Fibroblast of lung (primary cell): ENCODE data around the gene PTP4A2. TPM values are rescaled to one million over a fixed set of nuclear protein-coding genes. Genes with fewer than 3 reads are reported as not detected.
"Not testable (repeated sequence)": the region's sequence is repeated elsewhere in the genome, so short reads cannot be mapped to it uniquely, and the experiment has no call there.

ENCODE experiments used
- DNase-seq, 2 donors: peaks; one replicate each; pipeline versions ENCODE4 v3.0.0 to v3.0.0-alpha.2; 2010; ENCODE audit warnings: low read depth in 2 of 2
- H2AFZ ChIP-seq: 2 replicates; pipeline ENCODE4 v1.5.1; 2012; ENCODE audit warnings: low read length, control low read depth, inconsistent platforms
- H3K27ac ChIP-seq: 2 replicates; pipeline ENCODE4 v1.5.1; 2011; ENCODE audit warnings: low read length, control low read depth; ENCODE audit not compliant: insufficient read depth
- H3K27me3 ChIP-seq: 2 replicates; pipeline ENCODE4 v1.5.1; 2011; ENCODE audit warnings: mild to moderate bottlenecking, low read length; ENCODE audit not compliant: control insufficient read depth, insufficient read depth
- H3K36me3 ChIP-seq: 2 replicates; pipeline ENCODE4 v1.5.1; 2011; ENCODE audit warnings: low read length; ENCODE audit not compliant: control insufficient read depth, insufficient read depth
- H3K4me1 ChIP-seq: 2 replicates; pipeline ENCODE4 v1.5.1; 2011; ENCODE audit warnings: low read length; ENCODE audit not compliant: control insufficient read depth, insufficient read depth; ENCODE audit errors: extremely low read depth
- H3K4me2 ChIP-seq: 2 replicates; pipeline ENCODE4 v1.5.1; 2011; ENCODE audit warnings: low read length, control low read depth; ENCODE audit not compliant: insufficient read depth; ENCODE audit errors: extremely low read depth
- H3K4me3 ChIP-seq, 4 experiments: fragments of 200-600 bp in 1 of 4; sonication (generic) in 1 of 4; replicated peaks in 1 of 4; 2 replicates each; pipeline ENCODE4 v1.5.1; 2011 to 2016; ENCODE audit warnings: low read length in 4 of 4, low read depth in 3 of 4, mild to moderate bottlenecking in 3 of 4, control low read depth in 2 of 4, inconsistent platforms in 1 of 4, mixed read lengths in 1 of 4; ENCODE audit not compliant: insufficient read depth in 1 of 4; ENCODE audit errors: control extremely low read depth in 1 of 4
- H3K79me2 ChIP-seq: 2 replicates; pipeline ENCODE4 v1.5.1; 2012; ENCODE audit warnings: mild to moderate bottlenecking, low read length, inconsistent platforms; ENCODE audit not compliant: control insufficient read depth, insufficient read depth
- H3K9ac ChIP-seq: 2 replicates; pipeline ENCODE4 v1.5.1; 2011; ENCODE audit warnings: mild to moderate bottlenecking, low read length, control low read depth; ENCODE audit not compliant: insufficient read depth
- H3K9me3 ChIP-seq: 2 replicates; pipeline ENCODE4 v1.5.1; 2012; ENCODE audit warnings: low read depth, low read length; ENCODE audit not compliant: control insufficient read depth, insufficient read depth
- H4K20me1 ChIP-seq: 2 replicates; pipeline ENCODE4 v1.5.1; 2011; ENCODE audit warnings: low read length; ENCODE audit not compliant: control insufficient read depth, insufficient read depth; ENCODE audit errors: extremely low read depth
- EZH2 ChIP-seq: IDR thresholded peaks from 2 replicates; pipeline ENCODE4 v1.5.1; 2012; ENCODE audit warnings: low read length, control low read depth, mild to moderate bottlenecking; ENCODE audit errors: missing control alignments
- polyA plus RNA-seq, 2 donors: library from polyadenylated mRNA; depleted of rRNA in 1 of 2; stranded (reverse) in 1 of 2; unstranded in 1 of 2; fragments of >200 nt; gene quantifications; 2 replicates each; pipeline ENCODE4 v1.2.1, GENCODE V29; 2011 to 2012; ENCODE audit warnings: missing spikeins in 1 of 2
- total RNA-seq: library from RNA; depleted of rRNA; stranded (reverse); fragments of >200 nt; gene quantifications from 2 replicates; pipeline ENCODE4 v1.2.1, GENCODE V29; 2014
- TF ChIP-seq, protein P1 (sequence below), 2 donors: IDR thresholded peaks in 1 of 2; conservative IDR thresholded peaks in 1 of 2; 1 replicate in 1 of 2; 2 replicates in 1 of 2; pipeline ENCODE4 v1.5.1; 2011 to 2012; ENCODE audit warnings: low read length in 2 of 2, control low read depth in 1 of 2, inconsistent platforms in 1 of 2, low read depth in 1 of 2, mild to moderate bottlenecking in 1 of 2

PTP4A2 gene
- total and polyA plus RNA-seq, 2 donors (not counting 1 experiment from before 2014, with no cell fraction given) = 366 to 429 TPM

DNA sequence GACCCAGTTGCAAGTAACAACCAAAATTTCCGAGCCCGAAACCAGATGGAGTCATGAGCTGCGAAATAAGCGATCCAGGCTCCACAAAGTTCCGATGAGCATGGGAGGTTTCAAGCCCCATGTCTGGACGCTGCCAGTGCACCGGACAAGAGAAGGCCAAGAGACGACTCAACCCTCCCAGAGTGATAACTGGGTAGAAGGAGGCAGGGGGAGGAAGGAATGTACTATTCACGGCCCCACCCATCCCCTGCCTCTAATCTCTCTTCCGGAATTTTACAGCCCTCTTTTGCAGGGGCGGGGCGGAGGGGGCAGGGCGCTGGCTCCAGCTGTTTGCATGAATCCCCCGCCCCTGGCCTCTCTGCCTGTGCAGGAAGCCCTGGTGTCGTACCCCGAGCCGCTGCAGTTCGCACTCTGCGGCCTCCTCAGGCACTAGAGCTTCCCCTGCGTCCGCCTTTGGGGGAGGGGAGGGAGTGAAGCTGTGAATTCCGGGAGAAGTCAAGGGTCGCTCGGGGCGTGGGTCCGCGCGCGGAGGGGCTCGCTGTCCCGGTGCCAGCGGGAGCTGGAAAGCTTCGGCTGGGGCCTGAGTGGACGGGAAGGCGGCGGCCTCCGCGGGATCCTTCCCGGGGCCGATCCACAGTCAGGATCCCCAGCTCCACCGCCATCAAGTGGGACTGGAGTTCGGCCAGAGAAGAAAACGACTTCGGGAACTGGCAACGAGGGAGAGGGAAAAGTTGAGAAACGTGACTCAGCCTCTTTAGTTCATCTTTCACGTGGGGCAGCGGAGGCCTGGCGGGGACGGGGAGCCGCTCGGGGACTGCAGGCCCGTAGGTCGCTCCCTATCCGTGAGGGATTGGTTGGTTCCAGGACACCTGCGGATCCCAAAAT is 6.3 kb upstream of the PTP4A2 start:
- Histone ChIP-seq H2AFZ (peak overlapping the region; percentile 45), H3K4me3 (peak overlapping the region; percentile 6 to 52 (median 28)), H3K9ac (peak overlapping the region; percentile 77), H3K79me2 (no peaks in the 10 kb centered on the region), H3K36me3 (no peaks in the 10 kb centered on the region), H3K4me1 (peaks cover 12% of the 10 kb centered on the region), H3K27me3 (no peaks in the 10 kb centered on the region), H3K4me2 (peak overlapping the region; percentile 51), H3K9me3 (no peaks in the 10 kb centered on the region), H3K27ac (peak overlapping the region; percentile 91), H4K20me1 (no peaks in the 10 kb centered on the region)
- DNase-seq = peak; percentile 85 to 96
- TF ChIP-seq EZH2 = no peak
- TF ChIP-seq, protein P1, sequence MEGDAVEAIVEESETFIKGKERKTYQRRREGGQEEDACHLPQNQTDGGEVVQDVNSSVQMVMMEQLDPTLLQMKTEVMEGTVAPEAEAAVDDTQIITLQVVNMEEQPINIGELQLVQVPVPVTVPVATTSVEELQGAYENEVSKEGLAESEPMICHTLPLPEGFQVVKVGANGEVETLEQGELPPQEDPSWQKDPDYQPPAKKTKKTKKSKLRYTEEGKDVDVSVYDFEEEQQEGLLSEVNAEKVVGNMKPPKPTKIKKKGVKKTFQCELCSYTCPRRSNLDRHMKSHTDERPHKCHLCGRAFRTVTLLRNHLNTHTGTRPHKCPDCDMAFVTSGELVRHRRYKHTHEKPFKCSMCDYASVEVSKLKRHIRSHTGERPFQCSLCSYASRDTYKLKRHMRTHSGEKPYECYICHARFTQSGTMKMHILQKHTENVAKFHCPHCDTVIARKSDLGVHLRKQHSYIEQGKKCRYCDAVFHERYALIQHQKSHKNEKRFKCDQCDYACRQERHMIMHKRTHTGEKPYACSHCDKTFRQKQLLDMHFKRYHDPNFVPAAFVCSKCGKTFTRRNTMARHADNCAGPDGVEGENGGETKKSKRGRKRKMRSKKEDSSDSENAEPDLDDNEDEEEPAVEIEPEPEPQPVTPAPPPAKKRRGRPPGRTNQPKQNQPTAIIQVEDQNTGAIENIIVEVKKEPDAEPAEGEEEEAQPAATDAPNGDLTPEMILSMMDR (conservative IDR thresholded peaks at IDR 0.05 in 1 of 2, IDR thresholded peaks at IDR 0.05 in 1 of 2; ENCODE audit: low read depth in 1 of 2, low read length in 2 of 2) = no peak

- H3K36me3 ChIP-seq = no peaks in the 10 kb centered on the region
- peak overlapping the region in 2 of 4 experiments; percentile 28 to 52 for H3K4me3 ChIP-seq
- peak overlapping the region; percentile 91 for H3K27ac ChIP-seq
- no peaks in the 10 kb centered on the region for H4K20me1 ChIP-seq
- no peak overlapping the region for H3K4me2 ChIP-seq
- H3K9ac ChIP-seq = no peak overlapping the region
- H3K9me3 ChIP-seq = no peaks in the 10 kb centered on the region
- TF ChIP-seq EZH2 = no peak
- no peaks in the 10 kb centered on the region for H3K79me2 ChIP-seq
- H3K4me1 ChIP-seq = peaks cover 14% of the 10 kb centered on the region
- no peaks in the 10 kb centered on the region for H3K27me3 ChIP-seq
- no peak overlapping the region for H2AFZ ChIP-seq
- no peak for DNase-seq
Observed at GRCh38 chr1:31943546-31944184, 5.5 kb upstream of the PTP4A2 start.

DNA sequence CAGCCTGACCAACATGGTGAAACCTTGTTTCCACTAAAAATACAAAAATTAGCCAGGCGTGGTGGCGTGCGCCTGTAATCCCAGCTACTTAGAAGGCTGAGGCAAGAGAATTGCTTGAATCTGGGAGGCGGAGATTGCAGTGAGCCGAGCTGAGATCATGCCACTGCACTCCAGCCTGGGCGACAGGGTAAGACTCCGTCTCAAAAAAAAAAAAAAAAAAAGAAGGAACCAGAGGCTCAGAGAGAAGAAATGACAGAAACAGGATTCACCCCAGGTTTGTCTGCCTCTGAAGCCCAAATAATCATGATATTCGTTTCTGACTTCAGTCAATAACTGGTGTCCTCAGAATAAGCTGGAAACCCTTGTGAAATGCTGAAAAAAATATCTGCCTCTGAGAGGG is 3.9 kb upstream of the PTP4A2 start:
- not testable (repeated sequence) for H3K9me3 ChIP-seq, H3K4me3 ChIP-seq, H3K27me3 ChIP-seq, H3K9ac ChIP-seq, DNase-seq, H2AFZ ChIP-seq, H3K27ac ChIP-seq, H3K79me2 ChIP-seq, H3K4me2 ChIP-seq, H3K36me3 ChIP-seq, H4K20me1 ChIP-seq
- peaks cover 14% of the 10 kb centered on the region for H3K4me1 ChIP-seq
